GM15510 (cell line): Measurements from ENCODE around the gene CGN.

Experiments
- POLR2A ChIP-seq: IDR thresholded peaks from 3 replicates; pipeline ENCODE4 v1.6.1; 2011; ENCODE audit warnings: borderline replicate concordance; ENCODE audit not compliant: insufficient read length; ENCODE audit errors: extremely low read depth

Gene CGN

DNA sequence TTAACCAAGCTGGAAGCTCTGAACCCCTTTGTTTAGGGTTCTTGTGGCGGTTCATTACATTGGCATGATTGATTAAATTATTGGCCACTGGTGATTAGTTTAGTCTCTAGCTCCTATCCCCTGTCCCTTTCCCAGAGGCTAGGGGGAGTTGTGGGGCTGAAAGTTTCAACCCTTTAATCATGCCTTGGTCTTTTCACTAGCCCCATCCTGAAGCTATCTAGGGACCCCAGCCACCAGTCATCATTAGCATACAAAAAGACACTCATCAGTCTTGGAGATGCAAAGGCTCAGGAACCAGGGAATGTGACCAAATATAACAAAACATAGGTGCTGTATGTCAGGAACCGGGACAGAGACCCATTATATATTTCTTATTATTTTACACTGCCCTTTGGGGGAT is 66.0 kb downstream of the CGN start:
- TF ChIP-seq POLR2A: no peak

DNA sequence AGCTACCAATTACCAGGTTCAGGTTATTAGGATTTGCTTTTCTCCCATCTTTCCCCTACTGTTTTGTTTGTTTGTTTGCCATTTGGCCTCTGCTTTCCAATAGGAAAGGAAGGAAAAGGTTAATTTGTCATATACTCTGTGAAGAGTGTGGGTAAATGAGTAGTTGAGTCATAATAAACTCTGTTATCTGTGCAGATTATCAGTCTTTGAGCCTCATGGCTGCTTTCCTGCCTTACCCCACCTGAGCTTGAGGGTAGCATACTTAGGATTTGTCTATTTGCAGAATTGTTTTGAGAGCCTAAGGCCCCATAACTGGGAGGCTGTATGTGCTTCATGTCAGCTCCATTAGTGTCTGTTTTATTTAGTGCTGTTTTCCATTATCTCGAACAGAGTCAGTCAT is 67.8 kb downstream of the CGN start:
- TF ChIP-seq POLR2A: no peak

DNA sequence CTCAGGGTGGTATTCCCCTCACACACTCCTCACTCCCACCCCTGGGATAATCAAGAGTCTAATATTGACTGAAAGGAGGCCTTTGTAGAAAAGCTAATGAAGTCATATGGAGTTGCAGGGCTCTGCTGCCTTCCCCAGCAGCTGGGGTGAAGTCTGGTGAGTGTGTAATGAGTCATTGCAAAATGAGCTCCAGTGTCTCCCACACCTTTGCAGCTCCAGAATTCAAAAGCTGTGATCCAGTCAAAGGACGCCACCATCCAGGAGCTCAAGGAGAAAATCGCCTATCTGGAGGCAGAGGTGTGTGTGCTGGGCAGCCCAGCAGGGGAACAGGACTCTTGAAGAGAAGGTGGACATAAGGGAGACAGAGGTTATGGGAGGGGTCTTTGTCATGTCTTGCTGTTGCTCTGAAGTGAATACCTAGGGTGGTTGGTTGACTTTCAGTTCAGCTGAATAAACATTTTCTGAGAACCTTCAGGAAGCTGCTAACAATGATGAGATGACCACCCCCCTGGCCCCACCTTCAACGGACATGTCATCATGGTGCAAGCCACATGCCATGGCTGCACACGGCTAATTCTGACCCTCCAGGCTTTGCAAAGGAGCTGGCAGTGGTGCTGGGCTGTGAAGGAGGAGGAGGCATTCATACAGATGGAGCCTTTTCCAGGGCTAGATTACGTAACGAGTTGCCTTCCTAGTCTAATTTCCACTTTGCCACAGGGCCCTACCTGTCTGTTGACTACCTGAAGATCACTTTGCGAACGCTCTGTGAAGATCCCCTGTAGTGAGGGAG is 68.4 kb downstream of the CGN start:
- TF ChIP-seq POLR2A: no peak

DNA sequence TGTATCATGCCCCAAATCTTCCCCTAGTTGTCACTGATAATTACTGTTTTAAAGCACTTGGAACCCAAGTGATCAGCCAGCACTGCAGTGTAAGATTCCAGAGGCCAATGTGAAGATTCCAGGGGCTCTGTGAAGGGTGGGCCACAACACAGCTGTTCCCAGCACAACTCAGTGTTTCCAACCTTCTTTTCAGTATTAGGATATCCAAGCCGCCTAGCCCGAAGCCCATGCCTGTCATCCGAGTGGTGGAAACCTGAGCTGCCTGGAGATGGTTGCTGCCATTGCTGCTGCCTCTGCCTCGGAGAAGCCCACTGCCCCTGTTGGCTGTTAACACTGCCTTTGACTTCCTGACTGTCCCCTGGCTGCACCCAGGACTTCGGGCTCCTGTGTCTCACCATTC is 70.3 kb downstream of the CGN start:
- no peak for TF ChIP-seq POLR2A

DNA sequence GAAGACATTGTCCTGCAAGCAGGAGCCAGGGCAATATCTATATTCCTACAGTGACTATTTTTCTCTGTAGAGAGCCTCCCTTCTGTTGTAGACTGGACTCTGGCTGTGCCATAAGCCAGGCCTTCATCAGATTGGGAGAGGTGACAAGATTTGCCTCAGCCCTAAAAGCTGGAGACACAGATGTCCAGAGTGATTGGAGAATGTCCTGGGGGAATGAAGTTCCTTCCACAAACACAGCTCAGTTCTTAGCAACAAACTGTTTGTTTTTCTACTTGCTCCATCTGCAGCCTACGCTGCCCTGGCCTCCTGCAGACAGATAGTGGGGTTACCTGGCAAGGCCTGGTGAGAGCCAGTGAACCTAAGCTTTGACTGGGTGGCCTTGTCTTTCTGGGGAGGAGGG is 70.7 kb downstream of the CGN start:
- no peak for TF ChIP-seq POLR2A

DNA sequence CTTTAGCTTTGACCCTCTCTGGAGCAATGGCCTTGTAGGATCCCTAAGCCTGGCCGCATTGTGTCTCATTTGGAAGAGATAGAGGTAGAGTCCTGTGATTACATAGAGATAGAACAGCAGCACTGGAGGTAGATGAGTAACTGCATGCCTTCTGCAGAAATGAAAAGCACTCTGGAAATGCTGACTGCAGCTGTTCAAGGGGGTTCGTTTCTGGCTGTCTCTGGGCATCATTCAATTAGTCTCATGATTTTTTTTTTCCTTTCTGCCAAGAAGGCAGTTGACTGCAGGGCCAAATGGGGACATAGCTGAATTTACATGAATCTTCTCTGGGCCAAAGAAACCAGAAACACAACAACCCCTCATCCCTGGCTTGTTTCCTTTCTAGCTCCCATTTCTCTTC is 72.6 kb downstream of the CGN start:
- TF ChIP-seq POLR2A: no peak

DNA sequence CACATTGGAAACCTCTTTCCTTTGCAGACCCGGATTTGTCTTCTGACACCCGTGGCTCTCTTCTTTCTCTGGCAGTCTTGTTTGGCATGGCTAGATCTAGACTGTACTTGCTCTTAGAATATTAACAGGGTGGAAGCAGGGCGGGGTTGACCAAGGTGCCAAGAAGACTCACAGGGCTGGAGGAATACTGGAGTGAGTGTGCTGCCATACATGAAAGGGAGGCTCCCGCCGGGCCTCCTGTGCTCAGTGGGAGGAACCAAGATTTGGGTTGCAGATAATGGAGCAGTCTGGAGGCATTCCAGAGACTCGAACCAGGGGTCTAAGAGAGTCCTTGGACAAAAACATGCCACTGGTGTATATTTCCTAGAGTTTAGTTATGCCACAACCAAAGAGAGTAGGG is 73.1 kb downstream of the CGN start:
- TF ChIP-seq POLR2A: no peak

DNA sequence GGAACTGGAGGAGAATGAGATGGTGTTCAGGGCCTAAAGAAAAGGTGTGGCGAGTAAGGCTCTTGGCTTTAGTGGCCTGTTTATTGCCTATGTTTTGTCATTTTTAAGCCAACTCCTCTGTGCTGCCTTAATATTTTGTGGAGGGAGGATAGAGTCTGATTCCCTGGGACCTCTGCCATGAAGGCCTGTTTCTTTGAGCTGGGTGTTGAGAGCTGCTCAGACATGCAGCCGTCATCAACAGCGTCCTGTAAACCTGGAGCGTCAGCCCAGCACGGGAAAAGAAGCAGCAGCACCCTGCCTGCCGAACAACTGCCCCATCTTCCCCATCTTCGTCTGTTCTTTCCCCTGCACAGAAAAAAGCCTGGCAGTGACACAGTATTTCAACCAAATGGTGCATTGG is 73.6 kb downstream of the CGN start:
- TF ChIP-seq POLR2A: no peak

DNA sequence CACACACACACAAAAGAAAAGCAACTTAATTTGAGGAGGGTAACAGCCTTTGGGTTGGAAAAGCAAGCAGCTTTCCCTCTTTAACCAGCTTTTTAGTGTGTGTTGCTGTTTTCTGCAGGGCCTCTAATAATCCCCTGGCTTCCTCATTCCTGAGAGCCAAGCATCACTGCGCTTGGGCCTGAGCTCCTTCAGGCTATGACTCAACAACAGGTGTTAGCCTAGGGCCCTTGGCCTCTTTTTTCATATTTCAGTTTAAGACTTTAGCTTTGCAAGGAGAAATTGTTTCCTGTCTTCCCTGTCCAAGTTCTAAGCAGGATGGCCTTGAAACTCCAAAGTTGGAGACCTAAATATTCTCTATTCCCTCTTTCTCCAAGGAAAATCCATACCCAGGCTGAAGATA is 74.4 kb downstream of the CGN start:
- no peak for TF ChIP-seq POLR2A
